KOPT-K1 (cell line): ENCODE measurements around the gene VIPR2.

Source experiments
- H3K27ac ChIP-seq: fragments of 200-600 bp; sonication (generic); 2 replicates; pipeline ENCODE4 v1.5.1; 2016; ENCODE audit warnings: antibody characterized with exemption, mild to moderate bottlenecking, low read depth, low read length; ENCODE audit not compliant: poor library complexity, severe bottlenecking
- H3K36me3 ChIP-seq: fragments of 200-600 bp; sonication (generic); 2 replicates; pipeline ENCODE4 v1.5.1; 2017; ENCODE audit warnings: antibody characterized with exemption, mild to moderate bottlenecking, low read length, moderate library complexity; ENCODE audit not compliant: insufficient read depth
- H3K9me3 ChIP-seq: fragments of 200-600 bp; sonication (generic); 2 replicates; pipeline ENCODE4 v1.5.1; 2017; ENCODE audit warnings: antibody characterized with exemption, low read length, mild to moderate bottlenecking; ENCODE audit not compliant: insufficient read depth, poor library complexity, severe bottlenecking

Gene VIPR2

DNA sequence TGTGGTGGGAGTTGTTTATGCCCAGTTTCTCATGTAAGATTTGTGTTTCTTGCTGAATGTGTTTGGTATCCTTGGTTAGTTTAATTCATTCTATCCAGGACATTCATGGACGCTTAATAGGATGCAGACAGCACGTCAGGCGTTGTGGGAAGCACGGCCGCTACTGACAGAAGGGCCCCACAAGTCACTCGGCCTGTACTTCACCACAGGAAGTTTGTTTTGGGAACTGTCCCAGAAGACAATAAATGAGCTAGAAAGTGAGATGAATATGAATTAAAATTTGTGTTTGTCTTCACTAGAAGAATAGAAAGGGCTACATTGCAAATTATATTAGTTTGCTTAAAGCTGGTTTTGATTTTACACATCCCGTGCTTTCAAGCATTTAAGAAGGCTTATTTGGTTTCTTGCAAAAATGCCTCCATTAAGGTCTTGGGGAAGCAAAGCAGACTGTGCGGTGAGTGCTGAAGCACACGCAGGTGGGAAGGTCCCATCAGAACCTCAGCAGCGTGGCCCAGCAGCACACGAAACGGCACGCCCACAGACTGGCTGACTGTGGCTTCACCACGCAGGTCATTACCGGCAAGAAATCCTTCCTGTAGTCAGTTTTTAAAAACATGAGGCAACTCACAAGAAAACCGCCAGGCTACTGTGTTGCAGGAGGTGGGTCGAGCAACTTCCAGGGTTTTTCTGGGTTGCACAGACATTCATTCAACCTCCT, 74.1 kb downstream of the VIPR2 start:
- Histone ChIP-seq H3K9me3 (peaks cover 4% of the 10 kb centered on the region), H3K27ac (peak overlapping the region; percentile 92), H3K36me3 (peaks cover 24% of the 10 kb centered on the region)

DNA sequence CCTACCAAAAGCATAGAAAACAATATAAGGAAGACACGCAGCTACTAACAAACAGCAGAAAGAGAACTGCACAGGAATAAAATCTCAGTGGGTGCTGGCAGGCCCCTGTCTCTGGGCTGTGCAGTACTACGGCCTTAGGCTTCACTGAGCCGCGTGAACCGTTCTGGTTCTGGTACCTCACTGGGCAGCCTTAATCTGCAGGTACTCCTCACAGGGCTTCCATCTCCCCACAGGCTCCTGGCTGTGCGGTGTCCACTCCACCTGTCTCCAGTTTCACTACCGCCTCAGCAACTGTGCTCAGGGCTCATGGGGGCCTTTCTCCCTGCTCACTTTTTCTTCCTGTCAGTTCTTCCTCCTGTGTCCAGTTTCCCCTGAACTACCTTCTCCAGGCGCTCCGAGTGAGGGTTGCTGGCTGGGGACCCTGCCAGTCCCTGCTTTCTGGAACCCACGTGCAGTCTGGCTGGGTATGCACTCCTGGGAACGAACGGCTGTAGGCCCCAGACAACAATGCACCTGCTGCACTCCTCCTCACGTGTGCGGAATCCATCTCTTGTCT, 75.7 kb downstream of the VIPR2 start:
- H3K27ac ChIP-seq = peak overlapping the region; percentile 92
- H3K9me3 ChIP-seq = no peaks in the 10 kb centered on the region
- peaks cover 25% of the 10 kb centered on the region for H3K36me3 ChIP-seq

DNA sequence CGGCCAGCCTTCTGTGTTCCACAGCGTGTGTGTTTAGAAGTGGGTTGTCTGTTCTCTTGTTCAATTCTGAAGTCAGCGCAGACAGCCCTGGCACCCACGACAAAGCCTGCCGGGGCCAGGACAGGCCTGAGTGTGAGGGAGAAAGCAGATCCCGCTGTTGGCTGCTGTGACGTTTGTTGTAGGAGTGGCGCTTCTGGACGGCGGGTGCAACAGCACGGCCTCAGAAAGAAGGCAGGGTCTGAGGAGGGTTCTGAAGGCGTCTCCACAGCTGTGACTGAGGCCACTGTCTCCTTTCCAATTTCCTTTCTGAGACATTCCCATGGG, 76.2 kb downstream of the VIPR2 start:
- H3K36me3 ChIP-seq = peaks cover 25% of the 10 kb centered on the region
- H3K27ac ChIP-seq = peak overlapping the region; percentile 92
- no peaks in the 10 kb centered on the region for H3K9me3 ChIP-seq

DNA sequence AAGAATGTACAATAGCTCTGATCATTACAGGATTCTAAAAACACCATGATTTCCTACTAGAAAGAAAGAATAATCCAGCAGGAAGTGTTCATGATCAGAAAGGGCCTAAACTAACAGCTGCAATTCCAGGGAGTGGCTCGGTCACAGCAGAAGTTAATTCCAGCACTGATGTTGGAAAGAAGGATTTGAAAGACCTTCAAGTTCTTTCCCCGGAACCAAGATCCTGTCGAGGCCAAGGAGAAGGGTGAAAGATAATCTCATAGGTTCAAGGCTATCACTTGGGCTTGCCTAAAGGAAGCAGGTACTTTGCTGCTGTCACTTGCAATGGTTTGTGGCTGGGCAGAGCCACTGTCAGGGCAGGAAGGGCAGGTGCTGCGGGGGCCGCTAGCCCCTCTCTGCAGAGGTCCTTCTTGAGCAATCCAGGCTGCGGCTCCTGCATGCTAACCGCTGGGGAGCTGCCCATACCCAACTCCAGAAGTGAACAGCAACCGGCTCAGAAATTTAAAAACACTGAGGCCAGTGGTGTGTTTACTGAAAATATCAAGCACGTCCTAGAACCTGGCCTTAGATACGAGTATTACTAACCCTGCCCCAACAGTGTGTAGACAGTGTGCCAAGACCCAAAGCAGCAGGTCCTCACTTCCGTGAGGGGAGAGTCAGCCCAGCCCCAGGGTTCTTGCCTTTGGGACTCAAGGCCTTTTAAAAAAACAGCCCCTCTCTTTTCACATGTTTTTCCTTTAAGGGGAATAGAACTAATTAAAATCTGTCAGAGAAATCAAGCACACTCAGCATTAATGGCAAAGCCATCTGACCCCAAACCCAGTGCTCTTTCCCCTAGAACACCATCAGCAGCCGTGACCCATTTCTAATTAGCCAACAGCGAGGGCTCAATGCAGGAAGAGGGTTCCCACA, 76.8 kb downstream of the VIPR2 start:
- peaks cover 27% of the 10 kb centered on the region for H3K36me3 ChIP-seq
- peaks cover 3% of the 10 kb centered on the region for H3K9me3 ChIP-seq
- peak overlapping the region; percentile 92 for H3K27ac ChIP-seq

DNA sequence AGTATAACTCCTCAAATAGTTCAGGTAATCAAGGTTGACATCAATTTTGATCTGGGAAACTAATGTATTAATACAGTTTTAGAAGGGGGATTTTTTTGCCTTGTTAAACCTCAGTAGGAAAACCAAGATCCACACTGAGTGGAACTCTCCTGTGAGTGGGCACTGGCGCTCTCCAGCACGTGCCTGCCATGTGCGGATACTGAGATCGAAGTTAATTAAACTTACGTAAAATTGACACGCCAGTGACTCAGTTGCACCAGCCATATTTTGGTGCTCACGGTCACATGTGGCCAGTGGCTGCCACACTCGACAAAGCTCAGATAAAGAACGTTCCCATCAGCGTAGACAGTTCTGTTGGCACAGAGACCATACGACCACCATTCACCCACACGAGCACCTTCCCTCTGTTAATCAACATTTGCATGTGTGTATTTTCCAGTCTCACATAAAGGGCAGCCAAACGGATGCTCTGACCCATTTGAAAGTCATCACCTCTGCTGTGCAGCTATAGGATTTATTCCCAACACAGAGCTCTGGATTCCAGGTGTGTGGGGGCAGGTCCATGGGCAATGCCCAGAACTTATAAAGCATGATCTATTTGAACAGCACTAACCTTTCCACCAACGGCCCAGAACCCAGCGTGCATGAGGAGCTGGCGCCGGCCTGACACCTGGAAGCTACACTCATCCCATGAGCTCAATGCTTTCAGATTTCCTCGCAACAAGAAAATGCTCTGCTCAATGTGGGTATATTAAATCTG, 77.7 kb downstream of the VIPR2 start:
- Histone ChIP-seq H3K9me3 (peaks cover 12% of the 10 kb centered on the region), H3K36me3 (peaks cover 35% of the 10 kb centered on the region), H3K27ac (peak overlapping the region; percentile 92)

DNA sequence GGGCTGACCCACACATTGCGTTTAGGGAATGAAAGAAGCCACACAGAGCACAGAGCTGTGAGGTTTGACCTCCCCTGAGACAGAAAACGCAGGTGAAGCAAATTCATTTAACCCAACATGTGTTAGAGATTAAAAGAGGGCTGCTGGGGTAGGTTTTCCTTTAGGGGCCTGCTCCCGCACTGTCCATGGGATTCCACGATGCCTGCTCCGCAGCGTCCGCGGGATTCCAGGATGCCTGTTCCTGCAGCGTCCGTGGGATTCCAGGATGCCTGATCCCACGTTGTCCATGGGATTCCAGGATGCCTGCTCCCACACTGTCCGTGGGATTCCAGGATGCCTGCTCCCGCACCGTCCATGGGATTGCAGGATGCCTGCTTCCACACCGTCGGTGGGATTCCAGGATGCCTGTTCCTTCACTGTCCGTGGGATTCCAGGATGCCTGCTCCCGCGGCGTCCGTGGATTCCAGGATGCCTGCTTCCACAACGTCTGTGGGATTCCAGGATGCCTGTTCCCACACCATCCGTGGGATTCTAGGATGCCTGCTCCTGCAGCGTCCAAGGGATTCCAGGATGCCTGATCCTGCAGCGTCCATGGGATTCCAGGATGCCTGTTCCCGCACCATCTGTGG, 78.7 kb downstream of the VIPR2 start:
- peaks cover 46% of the 10 kb centered on the region for H3K36me3 ChIP-seq
- peak overlapping the region; percentile 92 for H3K27ac ChIP-seq
- H3K9me3 ChIP-seq = peaks cover 20% of the 10 kb centered on the region

DNA sequence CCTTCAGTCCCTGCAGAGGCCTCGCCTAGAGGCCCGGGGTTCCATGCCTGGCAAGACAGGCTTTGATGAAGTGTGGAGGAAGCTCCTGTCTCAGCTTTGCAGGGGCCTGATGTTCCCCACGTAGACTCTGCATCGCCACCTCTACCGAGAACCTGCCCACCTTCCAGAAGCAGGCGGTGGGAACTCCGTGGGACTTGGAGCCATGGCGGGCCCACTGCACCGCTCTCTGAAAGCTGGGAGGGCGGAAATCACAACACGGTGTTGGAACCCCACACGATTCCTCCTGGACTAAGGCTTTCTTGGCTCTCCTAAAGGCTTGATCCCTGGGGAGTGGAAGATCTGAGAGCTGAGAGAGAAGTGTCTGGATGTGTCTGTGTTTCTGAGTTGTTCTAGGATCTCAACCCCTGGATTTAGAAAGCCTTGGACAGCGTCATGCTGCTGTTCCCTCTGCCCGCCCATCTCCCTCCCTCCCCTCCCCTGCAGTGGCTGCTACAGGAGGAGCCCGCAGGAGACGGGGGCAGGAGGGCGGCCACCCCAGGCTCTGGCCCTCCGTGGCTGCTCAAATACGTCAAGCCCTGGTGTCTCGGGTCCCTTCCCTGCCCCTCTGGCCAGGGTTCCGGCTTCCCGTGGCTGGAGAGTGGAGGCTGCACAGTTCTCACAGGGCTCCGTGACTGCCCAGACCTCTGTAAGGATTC, 79.7 kb downstream of the VIPR2 start:
- Histone ChIP-seq H3K36me3 (peaks cover 51% of the 10 kb centered on the region), H3K27ac (peak overlapping the region; percentile 92), H3K9me3 (peaks cover 23% of the 10 kb centered on the region)

DNA sequence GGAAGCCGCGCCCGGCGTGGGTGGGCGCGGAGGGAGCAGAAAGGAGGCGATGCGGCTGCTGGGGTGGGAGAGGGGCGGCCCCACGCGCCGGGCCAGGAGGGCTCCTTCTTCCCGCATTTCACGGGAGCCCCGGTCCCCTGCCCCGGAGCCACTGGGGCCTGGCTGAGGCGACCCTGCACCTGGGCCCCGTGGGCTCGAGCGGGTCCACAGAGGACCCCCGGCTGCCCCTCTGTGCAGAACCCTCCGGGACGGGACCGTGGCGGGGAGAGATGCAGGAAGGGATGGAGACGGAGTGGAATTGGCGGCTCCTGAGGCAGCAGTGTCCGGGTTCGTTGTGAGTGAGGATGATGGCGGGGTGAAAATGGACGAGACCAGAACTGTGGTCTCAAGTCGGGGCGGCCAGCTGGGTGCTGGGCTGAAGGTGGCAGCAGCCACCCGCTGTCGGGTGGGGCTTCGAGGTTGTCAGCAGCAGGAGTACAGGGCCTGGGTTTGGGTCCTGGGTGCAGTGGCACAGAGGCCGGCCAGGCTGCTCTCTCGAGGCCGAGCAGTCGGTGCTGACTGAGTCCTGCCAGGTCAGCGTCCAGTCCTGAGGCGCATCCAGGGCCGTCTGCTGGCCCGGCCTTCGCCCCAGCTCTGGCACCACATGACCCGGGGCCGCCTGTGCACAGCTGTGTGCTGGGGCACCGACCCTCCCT, 80.4 kb downstream of the VIPR2 start:
- Histone ChIP-seq H3K9me3 (peaks cover 23% of the 10 kb centered on the region), H3K36me3 (peaks cover 51% of the 10 kb centered on the region), H3K27ac (peak overlapping the region; percentile 92)

DNA sequence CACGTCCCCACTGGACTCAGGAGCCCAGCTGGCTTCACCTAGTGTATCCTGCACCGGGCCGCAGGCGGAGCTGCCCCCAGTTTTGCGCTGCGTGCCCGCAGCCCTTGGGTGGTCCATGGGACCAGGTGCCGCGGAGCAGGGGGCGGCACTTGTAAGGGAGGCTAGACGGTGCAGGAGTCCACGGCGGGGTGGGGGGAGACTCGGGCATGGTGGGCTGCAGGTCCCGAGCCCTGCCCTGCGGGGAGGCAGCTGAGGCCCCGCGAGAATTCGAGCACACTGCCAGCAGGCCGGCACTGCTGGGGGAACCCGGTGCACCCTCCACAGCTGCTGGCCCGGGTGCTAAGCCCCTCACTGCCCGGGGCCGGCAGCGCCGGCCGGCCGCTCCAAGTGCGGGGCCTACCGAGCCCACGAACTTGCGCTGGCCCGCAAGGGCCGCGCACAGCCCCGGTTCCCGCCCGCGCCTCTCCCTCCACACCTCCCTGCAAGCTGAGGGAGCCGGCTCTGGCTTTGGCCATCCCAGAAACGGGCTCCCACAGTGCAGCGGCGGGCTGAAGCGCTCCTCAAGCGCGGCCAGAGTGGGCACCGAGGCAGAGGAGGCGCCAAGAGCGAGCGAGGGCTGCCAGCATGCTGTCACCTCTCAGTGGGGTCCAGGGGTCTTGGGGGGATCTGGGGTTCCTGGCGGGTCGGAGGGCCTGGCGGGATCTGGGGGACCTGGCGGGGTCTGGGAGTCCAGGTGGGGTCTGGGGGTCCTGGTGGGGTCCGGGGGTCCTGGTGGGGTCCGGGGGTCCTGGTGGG, 81.4 kb downstream of the VIPR2 start:
- peaks cover 59% of the 10 kb centered on the region for H3K36me3 ChIP-seq
- H3K9me3 ChIP-seq = peaks cover 23% of the 10 kb centered on the region
- H3K27ac ChIP-seq = no peak overlapping the region

DNA sequence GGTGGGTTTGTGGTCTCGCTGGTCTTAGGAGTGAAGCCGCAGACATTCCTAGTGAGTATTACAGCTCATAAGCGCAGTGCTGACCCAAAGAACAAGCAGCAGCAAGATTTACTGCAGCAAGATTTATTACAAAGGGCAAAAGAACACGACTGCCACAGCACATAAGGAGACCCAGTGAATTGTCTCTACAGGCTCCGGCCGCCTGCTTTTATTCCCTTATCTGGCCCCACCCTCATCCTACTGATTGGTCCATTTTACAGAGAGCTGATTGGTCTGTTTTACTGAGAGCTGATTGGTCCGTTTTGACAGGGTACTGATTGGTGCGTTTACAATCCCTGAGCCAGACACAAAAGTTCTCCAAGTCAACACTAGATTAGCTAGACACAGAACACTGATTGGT, 82.1 kb downstream of the VIPR2 start:
- Histone ChIP-seq H3K36me3 (peaks cover 66% of the 10 kb centered on the region), H3K27ac (no peak overlapping the region), H3K9me3 (peaks cover 23% of the 10 kb centered on the region)

DNA sequence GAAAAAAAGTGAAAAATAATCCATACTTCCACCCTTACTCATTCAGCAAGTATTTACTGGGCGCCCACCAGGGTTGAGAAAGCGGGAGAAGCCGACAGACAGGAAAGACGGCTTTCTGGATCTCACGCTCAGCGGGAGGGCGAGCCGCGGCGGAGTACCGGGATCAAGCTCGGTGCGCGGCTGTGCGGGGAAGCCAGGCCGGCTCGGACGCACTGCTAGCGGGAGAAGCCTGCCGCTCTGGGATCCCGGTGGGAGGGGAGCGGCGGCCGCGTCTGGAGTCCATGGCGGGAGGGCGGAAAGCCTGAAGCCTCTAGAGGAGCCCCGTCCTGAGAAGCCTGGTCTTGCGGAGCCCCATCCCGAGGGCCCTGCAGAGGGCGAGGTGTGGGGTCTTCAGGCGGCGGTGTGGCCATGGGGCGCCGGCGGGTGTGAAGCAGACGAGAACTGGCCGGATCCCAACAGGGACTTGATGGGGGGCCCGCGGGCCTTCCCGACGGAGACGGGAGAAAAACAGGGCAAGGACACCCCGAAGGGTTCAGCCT, 82.9 kb downstream of the VIPR2 start:
- H3K27ac ChIP-seq = no peak overlapping the region
- peaks cover 23% of the 10 kb centered on the region for H3K9me3 ChIP-seq
- H3K36me3 ChIP-seq = peaks cover 66% of the 10 kb centered on the region

DNA sequence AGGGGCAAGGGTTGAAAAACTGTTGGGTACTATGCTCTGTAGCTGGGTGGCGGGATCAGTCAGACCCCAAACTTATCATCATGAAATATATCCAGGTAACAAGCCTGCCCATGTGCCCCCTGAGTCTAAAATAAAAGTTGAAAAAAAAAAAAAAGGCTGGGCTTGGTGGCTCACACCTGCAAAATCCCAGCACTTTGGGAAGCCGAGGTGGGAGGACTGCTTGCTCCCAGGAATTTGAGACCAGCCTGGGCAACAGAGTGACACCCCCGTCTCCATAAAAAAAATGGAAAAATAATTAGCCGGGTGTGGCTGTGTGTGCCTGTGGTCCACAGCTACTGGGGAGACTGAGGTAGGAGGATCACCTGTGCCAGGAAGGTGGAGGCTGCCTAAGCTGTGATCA, 83.5 kb downstream of the VIPR2 start:
- Histone ChIP-seq H3K9me3 (peaks cover 23% of the 10 kb centered on the region), H3K27ac (peak overlapping the region; percentile 100), H3K36me3 (peaks cover 67% of the 10 kb centered on the region)

DNA sequence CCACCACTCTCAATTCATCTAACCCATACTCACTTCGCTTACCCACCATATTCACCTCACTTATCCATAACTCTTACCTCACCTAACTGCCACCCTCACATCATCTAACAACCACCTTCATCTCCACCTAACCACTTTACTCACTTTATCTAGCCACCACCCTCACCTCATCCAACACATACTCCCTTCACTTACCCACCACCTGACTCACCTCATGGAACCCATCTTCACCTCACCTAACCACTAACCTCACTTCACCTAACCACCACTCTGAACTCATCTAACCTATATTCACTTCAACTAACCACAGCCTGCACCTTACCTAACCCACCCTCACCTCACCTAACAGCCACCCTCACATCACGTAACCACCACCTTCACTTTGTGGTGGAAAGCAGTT, 84.2 kb downstream of the VIPR2 start:
- Histone ChIP-seq H3K36me3 (peaks cover 67% of the 10 kb centered on the region), H3K9me3 (peaks cover 23% of the 10 kb centered on the region), H3K27ac (peak overlapping the region; percentile 100)
